HEK293 (cell line): ENCODE data around the gene EGFR.

ENCODE experiments used
- AEBP2 ChIP-seq: fragments of 450-650 bp; formaldehyde crosslinking; IDR thresholded peaks from 2 replicates; pipeline ENCODE4 v1.5.1; 2016; ENCODE audit warnings: missing biosample characterization, missing genetic modification characterization, borderline replicate concordance
- BCL6B ChIP-seq: fragments of 450-650 bp; formaldehyde crosslinking; IDR thresholded peaks from 2 replicates; pipeline ENCODE4 v1.5.1; 2017; ENCODE audit warnings: missing biosample characterization, missing genetic modification characterization
- CTCF ChIP-seq: fragments of 450-650 bp; formaldehyde crosslinking; IDR thresholded peaks from 2 replicates; pipeline ENCODE4 v1.5.1; 2016; ENCODE audit warnings: missing biosample characterization, missing genetic modification characterization
- SALL2 ChIP-seq: fragments of 450-650 bp; formaldehyde crosslinking; IDR thresholded peaks from 2 replicates; pipeline ENCODE4 v1.5.0; 2017; ENCODE audit warnings: missing biosample characterization, mild to moderate bottlenecking, missing genetic modification characterization, borderline replicate concordance
- ZEB2 ChIP-seq: fragments of 450-650 bp; formaldehyde crosslinking; IDR thresholded peaks from 2 replicates; pipeline ENCODE4 v1.5.1; 2016; ENCODE audit warnings: missing biosample characterization, missing genetic modification characterization
- ZNF169 ChIP-seq: fragments of 450-650 bp; formaldehyde crosslinking; IDR thresholded peaks from 2 replicates; pipeline ENCODE4 v1.5.1; 2016; ENCODE audit warnings: missing biosample characterization, missing genetic modification characterization
- ZNF184 ChIP-seq: fragments of 450-650 bp; IDR thresholded peaks from 2 replicates; pipeline ENCODE4 v1.5.1; 2018; ENCODE audit warnings: missing biosample characterization, mild to moderate bottlenecking, missing genetic modification characterization
- ZNF302 ChIP-seq: fragments of 450-650 bp; formaldehyde crosslinking; IDR thresholded peaks from 2 replicates; pipeline ENCODE4 v1.5.1; 2016; ENCODE audit warnings: missing biosample characterization, missing genetic modification characterization, low read depth
- ZNF335 ChIP-seq: fragments of 450-650 bp; formaldehyde crosslinking; conservative IDR thresholded peaks from 2 replicates; pipeline ENCODE4 v1.5.1; 2016; ENCODE audit warnings: missing biosample characterization, missing genetic modification characterization
- ZNF398 ChIP-seq: fragments of 450-650 bp; formaldehyde crosslinking; IDR thresholded peaks from 2 replicates; pipeline ENCODE4 v1.5.1; 2017; ENCODE audit warnings: missing biosample characterization, missing genetic modification characterization
- ZNF501 ChIP-seq: fragments of 450-650 bp; formaldehyde crosslinking; IDR thresholded peaks from 2 replicates; pipeline ENCODE4 v1.5.1; 2016; ENCODE audit warnings: missing biosample characterization, missing genetic modification characterization
- ZNF76 ChIP-seq: fragments of 450-650 bp; formaldehyde crosslinking; IDR thresholded peaks from 2 replicates; pipeline ENCODE4; 2016; ENCODE audit warnings: low read depth, missing biosample characterization, missing genetic modification characterization, borderline replicate concordance
- ZSCAN30 ChIP-seq: fragments of 450-650 bp; IDR thresholded peaks from 2 replicates; pipeline ENCODE4 v1.5.1; 2018; ENCODE audit warnings: missing biosample characterization, mild to moderate bottlenecking, missing genetic modification characterization, moderate library complexity

DNA sequence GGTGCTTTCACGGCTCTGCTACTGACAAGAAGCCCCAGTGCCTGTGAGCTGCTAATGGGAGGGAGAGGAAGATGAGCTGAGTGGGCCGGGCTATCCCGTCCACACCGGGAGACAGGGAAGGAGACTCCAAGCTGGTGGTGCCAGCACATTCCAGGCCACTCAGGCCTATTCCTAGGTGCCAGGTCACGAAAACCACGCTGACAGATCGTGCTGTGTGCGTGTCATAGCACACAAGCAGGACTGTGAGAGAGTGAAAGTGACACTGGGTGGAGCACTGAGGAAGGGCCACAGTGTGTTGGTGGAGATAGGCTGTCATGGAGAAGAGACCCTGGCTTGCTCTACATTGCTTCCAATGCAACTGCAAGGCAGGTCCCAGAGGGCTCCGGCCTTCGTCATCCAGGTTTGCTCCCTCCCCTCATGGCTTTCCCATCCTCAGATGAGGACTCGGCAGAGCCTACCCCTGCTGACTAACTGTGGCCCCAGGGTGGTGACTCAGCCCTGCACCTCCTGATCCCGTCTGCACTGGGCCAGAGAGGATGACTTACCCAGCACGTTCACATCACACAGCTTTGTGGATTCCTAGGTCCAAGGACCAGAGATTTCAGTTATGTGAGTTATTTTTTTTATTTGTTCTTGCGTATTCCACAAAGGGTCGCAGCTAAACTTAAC, 167.3 kb downstream of the EGFR start:
- TF ChIP-seq CTCF (tag by site-specific recombination) = no peak
- TF ChIP-seq SALL2 (tag by site-specific recombination) = no peak
- no peak for TF ChIP-seq ZNF169
- TF ChIP-seq ZEB2 (tag by site-specific recombination) = no peak
- no peak for TF ChIP-seq ZNF302 (tag by site-specific recombination)
- no peak for TF ChIP-seq ZNF76 (tag by site-specific recombination)
- TF ChIP-seq BCL6B = no peak
- TF ChIP-seq ZNF501 = no peak
- no peak for TF ChIP-seq ZNF335 (tag by site-specific recombination)
- TF ChIP-seq ZNF398 (tag by site-specific recombination) = no peak
- no peak for TF ChIP-seq ZNF184 (tag by site-specific recombination)
- no peak for TF ChIP-seq ZSCAN30 (tag by site-specific recombination)
- TF ChIP-seq AEBP2 (tag by site-specific recombination) = no peak
